Neural progenitor cell (in vitro differentiated cells): ENCODE data around the gene DCLK2.

Experiments
- CTCF ChIP-seq: fragments of 200-600 bp; sonication (generic); IDR thresholded peaks from 2 replicates; pipeline ENCODE4 v1.5.1; 2017; ENCODE audit warnings: antibody characterized with exemption, mild to moderate bottlenecking
- EZH2 ChIP-seq: fragments of 200-600 bp; sonication (generic); IDR thresholded peaks from 2 replicates; pipeline ENCODE4 v1.6.1; 2017; ENCODE audit warnings: antibody characterized with exemption, mild to moderate bottlenecking, moderate library complexity
- EZH2phosphoT487 ChIP-seq: fragments of 200-600 bp; sonication (generic); IDR thresholded peaks from 2 replicates; pipeline ENCODE4 v1.6.1; 2017; ENCODE audit warnings: antibody characterized with exemption

- no peak for TF ChIP-seq CTCF
- no peak for TF ChIP-seq EZH2
- no peak for TF ChIP-seq EZH2phosphoT487
These were observed 211.0 kb downstream of the DCLK2 start for GRCh38 chr4:150289198-150289597.
